Measurements from ENCODE around the gene SOX11.
"Not testable (repeated sequence)": the region's sequence is repeated elsewhere in the genome, so short reads cannot be mapped to it uniquely, and the experiment has no call there.

SOX11 gene

DNA sequence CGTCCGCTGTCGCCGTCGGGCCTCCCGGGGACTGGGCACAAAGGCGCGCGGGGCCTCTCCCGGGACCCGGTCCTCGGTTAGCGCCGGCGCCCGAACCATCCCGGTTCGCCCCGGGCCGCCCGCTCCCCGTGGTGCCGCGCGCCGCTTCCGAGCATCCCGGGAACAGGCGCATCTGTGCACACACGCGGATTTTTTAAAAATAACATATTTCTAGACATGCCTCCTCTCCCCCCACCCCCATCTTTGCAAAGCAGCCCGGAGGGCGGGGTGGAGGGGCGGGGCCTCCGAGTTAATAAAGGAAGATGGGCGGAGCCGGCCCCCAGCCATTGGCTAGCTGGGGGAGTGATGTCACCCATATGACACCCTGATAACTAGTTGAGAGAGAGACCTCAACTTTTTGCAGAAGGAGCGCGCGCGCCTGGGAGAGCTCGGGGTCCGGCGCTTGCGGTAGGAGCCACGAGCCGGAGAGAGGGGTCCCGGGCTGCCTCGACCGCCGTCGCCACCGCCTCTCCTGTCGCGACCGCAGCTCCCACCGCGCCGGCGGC lies at the start of gene SOX11:
SOX11 (plus strand) TSS at position 400 of the 545 bp plus-strand sequence. CDS start 338 bp downstream, outside the sequence.
- DNase-seq (ENCODE audit: low read depth in 1 of 2, low spot score in 1 of 2): no peak

GRCh38 chr2:5652734-5653133 lies 39.5 kb upstream of the SOX11 start:
- not testable (repeated sequence) for DNase-seq (ENCODE audit: low read depth in 1 of 2, low spot score in 1 of 2)

DNA sequence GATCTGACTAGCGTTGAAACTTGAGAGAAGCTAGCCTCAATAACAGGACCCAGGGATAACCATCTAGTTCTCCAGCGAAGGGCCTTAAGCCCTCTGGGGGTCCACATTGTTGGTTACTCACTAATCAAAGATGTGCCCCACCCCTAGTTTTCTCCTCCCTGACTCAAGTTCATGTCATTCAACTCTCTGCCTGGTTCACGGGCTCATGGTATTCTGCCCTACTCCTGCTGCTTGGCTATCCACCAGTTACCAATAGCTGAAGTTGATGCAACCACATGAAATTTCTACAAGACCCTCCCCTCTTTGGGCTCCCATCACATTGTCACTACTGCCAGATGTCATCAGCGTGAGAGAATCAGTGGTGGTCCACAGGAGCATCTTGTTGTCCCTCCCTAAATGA lies 38.4 kb upstream of the SOX11 start:
- DNase-seq (ENCODE audit: low read depth in 1 of 2, low spot score in 1 of 2): not testable (repeated sequence)

- DNase-seq (ENCODE audit: low read depth in 1 of 2, low spot score in 1 of 2): no peak
Observed at GRCh38 chr2:5657231-5657630, 35.0 kb upstream of the SOX11 start.

- DNase-seq (ENCODE audit: low read depth in 1 of 2, low spot score in 1 of 2): no peak
Observed at GRCh38 chr2:5660591-5660990, 31.6 kb upstream of the SOX11 start.

DNA sequence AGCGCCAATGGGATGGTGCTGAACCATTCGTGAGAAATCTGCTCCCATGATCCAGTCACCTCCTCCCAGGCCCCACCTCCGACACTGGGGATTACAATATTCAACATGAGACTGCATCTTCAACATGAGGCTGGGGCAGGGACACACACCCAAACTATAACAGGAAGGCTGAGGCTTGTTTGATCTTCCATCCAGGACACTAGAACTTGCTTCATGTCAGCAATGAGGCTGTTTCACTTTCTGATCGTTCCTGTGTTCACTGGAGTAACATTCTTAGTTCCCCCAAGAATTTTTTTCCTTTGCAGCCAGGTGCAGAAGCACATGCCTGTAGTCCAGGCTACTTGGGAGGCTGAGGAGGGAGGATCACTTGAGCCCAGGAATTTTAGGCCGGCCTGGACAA lies 30.8 kb upstream of the SOX11 start:
- no peak for DNase-seq (ENCODE audit: low read depth in 1 of 2, low spot score in 1 of 2)

DNA sequence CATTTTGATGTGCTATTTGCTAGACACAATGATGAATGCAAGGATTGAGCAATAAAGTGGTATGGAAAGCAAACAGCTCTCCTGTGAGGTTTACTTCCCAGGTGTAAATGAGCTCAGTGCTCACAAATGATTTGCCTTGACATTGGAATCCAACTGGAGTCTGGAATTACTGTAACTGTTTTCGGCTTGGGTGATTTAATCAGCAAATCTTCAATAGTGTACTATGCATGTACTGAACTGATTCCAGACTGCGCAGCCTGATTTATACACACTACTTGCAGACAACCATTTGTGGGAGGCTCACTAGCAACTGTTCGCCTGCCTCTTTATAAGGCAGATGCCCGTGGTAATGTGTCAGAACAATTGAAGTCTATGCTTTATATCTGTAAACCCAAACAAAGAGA lies 27.9 kb upstream of the SOX11 start:
- DNase-seq (ENCODE audit: low read depth in 1 of 2, low spot score in 1 of 2): no peak

- no peak for DNase-seq (ENCODE audit: low read depth in 1 of 2, low spot score in 1 of 2)
Observed at GRCh38 chr2:5665066-5665465, 27.1 kb upstream of the SOX11 start.

- no peak for DNase-seq (ENCODE audit: low read depth in 1 of 2, low spot score in 1 of 2)
Observed at GRCh38 chr2:5666798-5667197, 25.4 kb upstream of the SOX11 start.

DNA sequence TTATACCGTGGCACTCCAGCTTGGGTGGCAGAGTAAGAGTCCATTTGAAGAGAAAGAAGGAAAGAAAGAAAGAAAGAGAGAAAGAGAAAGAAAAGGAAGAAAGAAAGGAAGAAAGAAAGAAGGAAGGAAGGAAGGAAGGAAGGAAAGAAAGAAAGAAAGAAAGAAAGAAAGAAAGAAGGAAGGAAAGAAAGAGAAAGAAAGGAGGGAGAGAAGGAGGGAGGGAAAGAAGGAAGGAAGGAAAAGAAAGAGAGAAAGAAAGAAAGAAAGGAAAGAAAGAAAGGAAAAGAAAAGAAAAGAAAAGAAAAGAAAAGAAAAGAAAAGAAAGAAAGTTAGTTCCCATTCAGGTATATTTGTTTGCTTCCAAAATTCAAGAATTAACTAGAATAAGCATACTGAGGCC lies 24.5 kb upstream of the SOX11 start:
- not testable (repeated sequence) for DNase-seq (ENCODE audit: low read depth in 1 of 2, low spot score in 1 of 2)

- no peak for DNase-seq (ENCODE audit: low read depth in 1 of 2, low spot score in 1 of 2)
Observed at GRCh38 chr2:5668682-5669250, 23.4 kb upstream of the SOX11 start.

DNA sequence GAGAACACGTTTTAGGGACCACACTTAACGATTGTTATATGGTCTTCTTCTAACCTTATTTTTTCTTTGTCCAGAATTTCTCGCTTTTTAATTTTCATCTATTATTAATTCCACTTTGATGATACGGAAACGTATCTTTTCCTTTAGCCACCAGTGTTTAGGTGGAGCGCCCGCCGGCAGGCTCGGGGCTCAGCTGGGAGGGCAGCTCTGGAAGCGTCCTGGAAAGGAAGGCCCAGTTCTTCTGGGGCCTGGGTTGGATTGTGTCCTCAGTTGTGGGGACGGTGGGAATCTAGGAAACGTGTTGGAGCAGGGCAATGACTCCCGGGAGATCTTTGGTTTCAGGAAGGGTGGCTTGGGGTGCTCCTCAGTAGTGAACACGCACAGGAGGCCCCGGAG lies 19.4 kb upstream of the SOX11 start:
- DNase-seq (ENCODE audit: low read depth in 1 of 2, low spot score in 1 of 2): no peak

GRCh38 chr2:5673145-5674025 lies 18.8 kb upstream of the SOX11 start:
- no peak for DNase-seq (ENCODE audit: low read depth in 1 of 2, low spot score in 1 of 2)

- no peak for DNase-seq (ENCODE audit: low read depth in 1 of 2, low spot score in 1 of 2)
Observed at GRCh38 chr2:5674026-5674340, 18.2 kb upstream of the SOX11 start.

- DNase-seq (ENCODE audit: low read depth in 1 of 2, low spot score in 1 of 2): no peak
Observed at GRCh38 chr2:5677133-5677532, 15.1 kb upstream of the SOX11 start.

DNA sequence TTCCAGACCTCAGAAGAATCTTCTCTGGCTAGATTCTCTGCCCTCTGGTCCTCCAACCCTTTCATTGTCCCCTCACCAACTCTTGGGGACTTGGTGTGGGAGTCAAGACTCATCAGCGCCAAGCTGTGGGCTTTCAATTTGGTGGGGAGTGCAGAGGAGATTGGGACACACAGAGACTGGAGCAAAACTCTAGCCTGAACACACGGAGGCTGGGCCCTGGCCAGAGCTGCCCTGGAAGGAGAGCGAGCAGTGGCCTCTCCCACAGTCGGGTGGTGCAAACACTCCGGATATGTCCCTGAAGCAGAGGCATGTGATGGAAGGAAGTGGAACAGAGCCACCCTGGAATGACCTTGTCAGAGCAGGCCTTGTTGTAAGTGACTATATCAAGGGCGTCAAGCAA lies 8.7 kb upstream of the SOX11 start:
- DNase-seq (ENCODE audit: low read depth in 1 of 2, low spot score in 1 of 2): no peak

GRCh38 chr2:5685225-5685624 lies 7.0 kb upstream of the SOX11 start:
- no peak for DNase-seq (ENCODE audit: low read depth in 1 of 2, low spot score in 1 of 2)

DNA sequence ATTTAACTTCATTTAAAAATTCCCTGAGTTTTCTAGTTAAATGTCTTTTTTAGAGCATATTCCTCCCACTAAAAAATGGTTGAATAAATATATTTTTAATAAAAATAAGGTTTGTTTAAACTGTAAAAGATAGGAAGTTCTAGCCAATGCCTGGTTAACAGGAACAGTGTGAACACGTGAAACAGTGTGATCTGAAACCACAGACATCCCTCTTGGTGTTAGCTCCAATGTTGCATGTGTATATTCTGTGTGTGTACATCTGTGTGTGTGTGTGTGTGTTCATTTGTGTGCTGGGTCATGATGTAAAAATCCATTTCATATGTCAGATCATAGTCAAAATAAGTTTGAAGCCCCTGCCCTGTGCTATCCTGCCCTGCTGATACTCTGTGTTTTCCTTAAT lies 6.1 kb upstream of the SOX11 start:
- DNase-seq (ENCODE audit: low read depth in 1 of 2, low spot score in 1 of 2): no peak

DNA sequence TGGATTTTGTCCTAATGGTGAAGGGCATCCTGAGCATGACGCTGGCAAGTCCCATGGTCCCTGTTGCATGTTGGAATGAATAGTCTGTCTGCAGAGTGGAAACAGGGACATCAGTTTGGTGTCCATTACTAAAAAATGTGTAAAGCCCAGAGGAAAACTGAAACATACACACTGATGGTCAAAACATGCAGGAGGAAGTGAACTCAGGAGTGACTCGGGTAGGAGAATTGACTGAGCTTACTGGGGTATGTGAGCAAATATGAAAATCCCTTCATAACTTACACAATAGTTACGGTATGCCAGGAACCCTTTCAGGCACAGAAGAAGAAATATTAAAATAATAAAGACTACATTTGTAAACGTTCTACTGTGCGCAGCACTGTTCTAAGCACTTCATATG lies 5.6 kb upstream of the SOX11 start:
- no peak for DNase-seq (ENCODE audit: low read depth in 1 of 2, low spot score in 1 of 2)

DNA sequence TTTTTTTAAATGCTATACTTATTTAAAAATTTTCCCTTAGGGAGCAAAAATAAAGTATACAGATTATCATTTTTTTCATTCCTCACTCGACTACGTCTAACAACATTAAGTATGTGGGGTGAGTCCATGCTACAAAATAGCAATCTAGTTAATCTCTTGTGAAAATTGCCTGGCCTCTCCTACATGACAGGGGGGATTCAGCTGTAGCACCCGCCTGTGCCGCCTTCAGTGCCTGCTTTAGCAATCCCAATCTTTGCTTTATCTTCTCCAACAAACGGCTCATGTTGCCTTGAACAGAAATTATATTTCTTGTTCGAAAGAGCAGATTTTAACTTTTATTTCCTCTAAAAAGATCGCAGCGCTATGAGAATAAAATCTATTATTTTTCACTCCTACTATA lies 2.4 kb upstream of the SOX11 start:
- DNase-seq (ENCODE audit: low read depth in 1 of 2, low spot score in 1 of 2): no peak

DNA sequence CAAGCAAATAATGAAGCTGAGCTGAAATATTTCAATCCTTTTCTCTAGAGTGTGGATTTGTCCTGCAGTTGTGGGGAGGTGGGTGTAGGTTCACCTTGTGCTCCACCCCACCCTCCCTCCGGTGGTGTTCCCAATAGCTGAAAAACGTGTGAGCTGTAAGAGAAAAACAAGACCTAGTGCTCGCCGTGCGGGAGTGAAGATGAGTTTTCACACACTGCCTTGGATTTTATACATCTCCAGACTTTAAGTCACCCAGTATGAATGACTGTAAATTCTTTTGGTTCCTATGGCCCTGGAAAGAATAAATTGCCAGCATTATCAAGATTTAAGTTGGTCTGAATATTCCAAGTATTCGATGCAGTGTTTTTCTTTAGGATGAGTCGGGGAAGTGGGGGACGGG lies 1.9 kb upstream of the SOX11 start:
- no peak for DNase-seq (ENCODE audit: low read depth in 1 of 2, low spot score in 1 of 2)

- DNase-seq (ENCODE audit: low read depth in 1 of 2, low spot score in 1 of 2): no peak
Observed at GRCh38 chr2:5690718-5691220, 1.4 kb upstream of the SOX11 start.
